BJ (cell line): ENCODE measurements around the gene FBXO42. TPM values are rescaled to one million over a fixed set of nuclear protein-coding genes. Genes with fewer than 3 reads are reported as not detected.

Source experiments
- CTCF ChIA-PET: fragments of 350-600 bp; formaldehyde crosslinking; extraction: SDS; loops from one replicate; lab custom pipeline; 2021; ENCODE audit warnings: antibody characterized with exemption, inconsistent platforms; lab: Yijun Ruan, JAX
- POLR2A ChIA-PET: fragments of 300-600 bp; sonication (Branson Sonifier 250); formaldehyde crosslinking; extraction: SDS; loops from one replicate; lab custom pipeline; 2021; ENCODE audit warnings: antibody characterized with exemption; lab: Charles Lee
- DNase-seq: peaks from one replicate; pipeline ENCODE4 v3.0.0-alpha.2; 2011; ENCODE audit warnings: low read depth
- H3K27me3 ChIP-seq: 2 replicates; pipeline ENCODE4 v1.6.0; 2011; ENCODE audit warnings: low read length; ENCODE audit not compliant: control insufficient read depth, insufficient read depth
- H3K36me3 ChIP-seq: 2 replicates; pipeline ENCODE4 v1.5.1; 2011; ENCODE audit warnings: low read length; ENCODE audit not compliant: control insufficient read depth, insufficient read depth
- H3K4me3 ChIP-seq: 2 replicates; pipeline ENCODE4 v1.5.1; 2011; ENCODE audit warnings: low read depth, mild to moderate bottlenecking, control low read depth, low read length
- CTCF ChIP-seq: IDR thresholded peaks from 2 replicates; pipeline ENCODE4 v1.5.1; 2011; ENCODE audit warnings: low read depth, mild to moderate bottlenecking, control low read depth, inconsistent platforms, low read length, moderate library complexity; ENCODE audit not compliant: insufficient read depth
- polyA plus RNA-seq: library from polyadenylated mRNA; depleted of rRNA; stranded (reverse); fragments of >200 nt; gene quantifications from 2 replicates; pipeline ENCODE4 v1.2.3, GENCODE V29; 2011

FBXO42 gene
- polyA plus RNA-seq, 1 experiment = 31.7 TPM

GRCh38 chr1:16252912-16253311 is 99.4 kb downstream of the FBXO42 start:
- Histone ChIP-seq H3K4me3 (no peak overlapping the region), H3K27me3 (no peaks in the 10 kb centered on the region), H3K36me3 (peaks cover 7% of the 10 kb centered on the region)
- CTCF ChIA-PET = no interaction called here
- no peak for TF ChIP-seq CTCF
- DNase-seq = no peak
- POLR2A ChIA-PET = no interaction called here

GRCh38 chr1:16251381-16251780 is 100.9 kb downstream of the FBXO42 start:
- H3K27me3 ChIP-seq = no peaks in the 10 kb centered on the region
- H3K4me3 ChIP-seq = no peak overlapping the region
- no peak for DNase-seq
- ChIA-PET POLR2A (no interaction called here), CTCF (no interaction called here)
- no peak for TF ChIP-seq CTCF
- H3K36me3 ChIP-seq = peaks cover 11% of the 10 kb centered on the region

GRCh38 chr1:16250524-16251251 is 101.6 kb downstream of the FBXO42 start:
- POLR2A ChIA-PET = no interaction called here
- Histone ChIP-seq H3K36me3 (peaks cover 11% of the 10 kb centered on the region), H3K27me3 (no peaks in the 10 kb centered on the region), H3K4me3 (no peak overlapping the region)
- CTCF ChIA-PET = interaction anchor here (0.6 to 1.0 kb wide), 2 partner anchors 190 to 1361 kb away, joined by 4 to 5 read pairs; partner anchors contain the start of gene NECAP2
- TF ChIP-seq CTCF = no peak
- peak; percentile 52 for DNase-seq

GRCh38 chr1:16249596-16250241 is 102.6 kb downstream of the FBXO42 start:
- H3K4me3 ChIP-seq = no peak overlapping the region
- POLR2A ChIA-PET = no interaction called here
- peak; percentile 57 for DNase-seq
- H3K36me3 ChIP-seq = peaks cover 10% of the 10 kb centered on the region
- no peaks in the 10 kb centered on the region for H3K27me3 ChIP-seq
- CTCF ChIA-PET = interaction anchor here (0.6 to 2.5 kb wide), 3 partner anchors 177 to 1360 kb away, joined by 4 to 7 read pairs (median 5); partner anchors contain the start of genes FAM131C and NECAP2
- no peak for TF ChIP-seq CTCF

GRCh38 chr1:16248603-16249516 is 103.4 kb downstream of the FBXO42 start:
- Histone ChIP-seq H3K36me3 (peaks cover 8% of the 10 kb centered on the region), H3K27me3 (no peaks in the 10 kb centered on the region), H3K4me3 (no peak overlapping the region)
- TF ChIP-seq CTCF = no peak
- ChIA-PET POLR2A (interaction anchor here (0.6 kb wide), 1 partner anchor 10 kb away, joined by 3 read pairs; no protein-coding TSS in a partner anchor), CTCF (interaction anchor here (1.0 to 2.6 kb wide), 7 partner anchors 11 to 176 kb away, joined by 4 to 10 read pairs (median 7); partner anchors contain the start of genes CPLANE2 and FAM131C)
- DNase-seq = peak; percentile 48
